GM19455 (cell line): ENCODE results near the gene ADIPOQ.
"Not testable (repeated sequence)": the region's sequence is repeated elsewhere in the genome, so short reads cannot be mapped to it uniquely, and the experiment has no call there.

Experiments
- ATAC-seq: cut with Tn5 transposase; IDR thresholded peaks from one replicate; pipeline ENCODE4 v1.9.1; 2021; ENCODE audit not compliant: unreplicated experiment

The ADIPOQ gene

DNA sequence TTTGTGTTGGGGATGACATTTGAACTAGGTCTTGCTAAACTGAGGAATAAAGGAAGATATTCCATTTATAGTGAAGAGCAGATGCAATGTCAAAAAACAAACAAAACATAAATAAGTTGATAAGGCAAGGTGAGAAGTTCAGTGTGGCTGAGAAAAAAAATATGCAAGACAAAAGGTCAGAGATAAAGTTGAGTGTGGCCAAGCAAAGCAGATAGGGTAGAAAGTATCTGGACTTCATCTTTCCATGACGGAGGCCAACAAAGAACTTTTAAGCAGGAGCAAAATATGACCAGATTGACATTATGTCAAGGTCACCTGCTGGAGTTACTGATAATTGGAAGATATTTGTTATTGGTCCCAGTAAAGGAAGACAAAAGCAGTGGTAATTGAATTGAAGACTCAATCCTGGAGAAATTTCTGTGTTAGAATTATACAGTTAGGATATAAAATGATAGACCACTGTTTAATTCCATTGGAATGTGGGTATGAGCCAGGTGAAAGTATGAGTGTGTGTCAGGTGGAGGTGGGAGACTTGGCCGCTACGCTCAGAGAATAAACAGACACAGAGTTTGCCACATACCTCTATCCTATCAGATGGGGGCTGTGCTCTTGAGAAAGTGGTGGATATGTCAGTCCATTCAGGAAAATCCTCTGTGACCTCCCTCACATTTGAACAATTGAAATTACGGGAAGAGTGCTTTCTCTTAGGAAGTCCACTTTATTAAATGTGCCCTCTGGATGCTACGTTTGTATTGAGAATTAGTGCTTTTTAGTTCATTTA, 28.1 kb downstream of the ADIPOQ start:
- no peak for ATAC-seq

DNA sequence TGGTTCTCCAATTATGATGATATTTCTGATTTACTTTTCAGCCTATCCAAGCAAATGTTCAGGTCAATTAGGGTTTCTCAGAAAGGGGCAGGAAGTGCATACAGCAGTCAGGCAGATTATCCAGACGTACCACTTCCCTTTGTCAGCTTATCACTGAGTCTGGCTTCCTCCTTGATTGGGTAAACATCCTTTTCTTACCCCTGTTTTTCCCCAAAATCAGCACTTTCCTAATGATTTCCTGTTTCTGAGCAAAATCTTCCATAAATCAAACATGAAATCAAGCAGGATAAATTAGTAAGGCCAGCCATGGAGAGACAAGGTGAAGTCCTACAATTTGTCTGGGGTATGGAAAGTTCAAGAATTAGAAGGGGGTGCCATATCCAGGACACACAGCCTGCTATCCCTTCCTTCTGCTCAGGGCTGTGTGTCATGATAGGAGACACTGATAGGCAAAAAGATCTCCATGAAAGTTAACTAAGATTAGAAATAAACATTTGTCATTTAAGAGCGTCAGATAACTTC, 29.0 kb downstream of the ADIPOQ start:
- no peak for ATAC-seq

DNA sequence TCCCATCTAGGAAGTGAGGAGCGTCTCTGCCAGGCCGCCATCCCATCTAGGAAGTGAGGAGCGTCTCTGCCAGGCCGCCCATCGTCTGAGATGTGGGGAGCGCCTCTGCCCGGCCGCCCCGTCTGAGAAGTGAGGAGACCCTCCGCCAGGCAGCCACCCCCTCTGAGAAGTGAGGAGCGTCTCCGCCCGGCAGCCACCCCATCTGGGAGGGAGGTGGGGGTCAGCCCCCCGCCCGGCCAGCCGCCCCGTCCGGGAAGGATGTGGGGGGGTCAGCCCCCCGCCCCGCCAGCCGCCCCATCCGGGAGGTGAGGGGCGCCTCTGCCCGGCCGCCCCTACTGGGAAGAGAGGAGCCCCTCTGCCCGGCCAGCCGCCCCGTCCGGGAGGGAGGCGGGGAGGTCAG, 31.3 kb downstream of the ADIPOQ start:
- not testable (repeated sequence) for ATAC-seq

DNA sequence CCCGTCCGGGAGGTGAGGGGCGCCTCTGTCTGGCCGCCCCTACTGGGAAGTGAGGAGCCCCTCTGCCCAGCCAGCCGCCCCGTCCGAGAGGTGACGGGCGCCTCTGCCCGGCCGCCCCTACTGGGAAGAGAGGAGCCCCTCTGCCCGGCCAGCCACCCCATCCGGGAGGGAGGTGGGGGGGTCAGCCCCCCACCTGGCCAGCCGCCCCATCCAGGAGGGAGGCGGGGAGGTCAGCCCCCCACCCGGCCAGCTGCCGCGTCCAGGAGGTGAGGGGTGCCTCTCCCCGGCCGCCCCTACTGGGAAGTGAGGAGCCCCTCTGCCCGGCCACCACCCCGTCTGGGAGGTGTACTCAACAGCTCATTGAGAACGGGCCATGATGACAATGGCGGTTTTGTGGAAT, 31.7 kb downstream of the ADIPOQ start:
- ATAC-seq, result not testable (repeated sequence)

DNA sequence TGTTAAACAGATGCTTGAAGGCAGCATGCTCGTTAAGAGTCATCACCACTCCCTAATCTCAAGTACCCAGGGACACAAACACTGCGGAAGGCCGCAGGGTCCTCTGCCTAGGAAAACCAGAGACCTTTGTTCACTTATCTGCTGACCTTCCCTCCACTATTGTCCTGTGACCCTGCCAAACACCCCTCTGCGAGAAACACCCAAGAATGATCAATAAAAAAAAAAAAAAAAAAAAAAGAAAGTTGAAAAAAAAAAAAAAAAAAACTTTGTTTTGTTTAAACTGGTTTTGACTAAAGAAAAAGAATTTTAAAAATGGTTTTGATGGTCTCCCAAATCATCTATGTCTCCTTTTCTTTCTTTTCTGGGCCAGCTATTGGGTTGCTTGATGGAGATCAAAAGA, 32.3 kb downstream of the ADIPOQ start:
- ATAC-seq, result not testable (repeated sequence)

DNA sequence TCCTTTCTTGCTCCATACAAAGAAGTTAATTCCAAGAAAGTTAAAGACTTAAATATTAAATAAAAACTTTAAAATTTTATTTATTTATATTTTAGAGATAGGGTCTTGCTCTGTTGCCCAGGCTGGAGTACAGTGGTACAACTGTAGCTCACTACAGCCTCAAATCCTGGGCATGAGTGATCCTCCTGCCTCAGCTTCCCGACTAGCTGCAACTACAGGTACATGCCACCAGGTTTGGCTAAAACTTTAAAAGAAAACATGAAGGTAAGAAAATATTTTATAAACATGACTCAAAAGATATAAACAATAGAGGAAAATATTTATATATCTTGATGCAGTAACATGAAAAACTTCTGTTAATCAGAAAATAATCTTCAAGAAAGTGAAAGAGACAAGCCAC, 33.2 kb downstream of the ADIPOQ start:
- no peak for ATAC-seq

DNA sequence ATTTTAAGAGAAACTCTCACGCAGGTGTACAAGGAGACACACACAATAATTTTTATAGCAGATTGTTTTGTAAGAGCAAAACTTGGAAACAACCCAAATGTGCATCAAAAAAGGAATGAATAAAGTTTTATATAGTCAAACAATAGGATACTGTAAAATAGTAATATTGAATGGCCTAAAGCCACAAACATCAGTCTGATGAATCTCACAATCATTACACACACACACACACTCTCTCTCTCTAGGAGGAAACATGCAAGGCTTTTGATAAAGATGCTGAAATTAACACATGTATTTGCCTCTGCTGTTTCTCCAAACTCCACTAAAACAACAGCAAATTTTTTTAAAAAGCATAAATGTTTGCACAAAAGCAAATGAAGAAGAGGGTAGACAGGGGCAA, 37.3 kb downstream of the ADIPOQ start:
- ATAC-seq, result no peak

DNA sequence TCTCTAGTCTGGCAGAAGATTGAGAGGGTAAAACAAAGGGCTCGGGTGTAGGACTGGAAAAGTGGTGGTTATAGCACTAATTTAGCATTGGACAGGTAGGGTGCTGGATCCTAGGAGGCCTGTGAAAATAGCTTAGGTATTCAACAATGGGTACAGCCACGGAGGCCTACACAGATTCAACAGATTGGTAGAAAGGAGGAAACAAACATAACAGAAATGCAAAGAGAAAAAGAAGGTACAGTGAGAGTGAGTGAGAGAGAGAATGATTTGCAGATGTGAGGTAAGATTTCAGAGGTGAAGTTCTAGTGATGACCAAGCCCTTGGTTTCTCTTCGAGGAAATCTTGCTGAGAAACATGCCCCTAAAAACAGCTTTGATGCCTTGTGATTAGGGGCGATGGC, 37.9 kb downstream of the ADIPOQ start:
- ATAC-seq, result no peak

DNA sequence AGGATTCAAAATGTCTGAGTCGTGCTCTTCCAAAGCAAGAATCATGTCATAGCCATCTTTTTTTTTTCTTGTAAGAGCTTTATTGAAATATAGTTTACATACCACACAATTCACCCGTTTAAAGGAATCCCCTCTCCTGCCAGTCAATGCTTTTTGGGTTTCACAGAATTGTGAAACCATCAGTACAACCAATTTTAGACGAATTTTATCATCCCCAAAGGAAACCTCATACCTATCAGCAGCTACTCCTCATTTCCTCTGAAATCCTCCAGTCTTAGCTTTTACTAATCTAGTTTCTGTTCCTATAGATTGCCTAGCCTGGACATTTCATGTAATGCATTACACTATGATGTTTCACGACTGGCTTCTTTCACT, 39.6 kb downstream of the ADIPOQ start:
- no peak for ATAC-seq

DNA sequence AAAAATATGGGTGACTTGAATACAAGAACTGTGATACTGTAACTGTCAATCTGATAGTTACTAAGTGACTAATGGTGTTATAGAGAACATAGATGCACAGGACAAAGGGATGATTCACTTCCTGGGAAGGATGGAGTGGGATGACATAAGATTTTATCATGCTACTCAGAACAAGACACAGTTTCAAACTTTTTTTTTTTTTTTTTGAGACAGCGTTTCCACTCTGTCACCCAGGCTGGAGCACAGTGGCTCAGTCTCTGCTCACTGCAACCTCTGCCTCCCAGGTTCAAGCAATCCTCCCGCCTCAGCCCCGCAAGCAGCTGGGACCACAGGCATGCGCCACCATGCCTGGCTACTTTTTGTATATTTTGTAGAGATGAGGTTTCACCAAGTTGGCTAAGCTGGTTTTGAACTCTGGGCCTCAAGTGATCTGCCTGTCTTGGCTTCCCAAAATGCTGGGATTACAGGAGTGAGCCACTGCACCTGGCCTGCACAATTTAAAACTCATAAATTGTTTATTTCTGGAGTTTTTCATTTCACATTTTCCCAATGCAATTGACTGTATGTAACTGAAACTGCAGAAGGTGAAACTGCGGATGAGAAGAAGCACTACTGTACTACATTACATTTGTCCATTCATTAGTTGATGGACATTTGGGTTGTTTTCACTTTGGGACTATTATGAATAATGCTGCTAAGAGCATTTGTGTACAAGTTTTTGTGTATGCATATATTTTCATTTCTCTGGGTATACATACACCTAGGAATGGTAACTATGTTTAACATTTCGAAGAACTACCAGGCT, 40.6 kb downstream of the ADIPOQ start:
- ATAC-seq, result no peak

DNA sequence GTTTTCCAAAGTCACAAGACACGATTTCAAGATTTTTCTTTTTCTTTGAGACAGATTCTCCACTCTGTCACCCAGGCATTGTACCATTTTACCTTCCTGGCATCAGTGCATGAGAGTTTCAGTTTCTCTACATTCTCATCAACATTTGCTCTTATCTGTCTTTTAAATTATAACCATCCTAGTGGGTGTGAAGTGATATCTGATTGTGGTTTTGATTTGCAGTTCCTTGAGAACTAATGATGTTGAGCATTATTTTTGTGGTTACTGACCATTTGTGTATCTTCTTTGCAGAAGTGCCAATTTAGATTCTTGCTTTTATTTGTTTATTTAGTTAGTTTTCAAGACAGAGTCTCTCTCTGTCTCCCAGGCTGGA, 41.2 kb downstream of the ADIPOQ start:
- ATAC-seq, result no peak

DNA sequence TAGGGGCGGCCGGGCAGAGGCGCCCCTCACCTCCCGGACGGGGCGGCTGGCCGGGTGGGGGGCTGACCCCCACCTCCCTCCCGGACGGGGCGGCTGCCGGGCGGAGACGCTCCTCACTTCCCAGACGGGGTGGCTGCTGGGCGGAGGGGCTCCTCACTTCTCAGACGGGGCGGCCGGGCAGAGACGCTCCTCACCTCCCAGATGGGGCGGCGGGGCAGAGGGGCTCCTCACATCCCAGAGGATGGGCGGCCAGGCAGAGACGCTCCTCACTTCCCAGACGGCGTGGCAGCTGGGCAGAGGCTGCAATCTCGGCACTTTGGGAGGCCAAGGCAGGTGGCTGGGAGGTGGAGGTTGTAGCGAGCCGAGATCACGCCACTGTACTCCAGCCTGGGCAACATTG, 42.4 kb downstream of the ADIPOQ start:
- not testable (repeated sequence) for ATAC-seq

DNA sequence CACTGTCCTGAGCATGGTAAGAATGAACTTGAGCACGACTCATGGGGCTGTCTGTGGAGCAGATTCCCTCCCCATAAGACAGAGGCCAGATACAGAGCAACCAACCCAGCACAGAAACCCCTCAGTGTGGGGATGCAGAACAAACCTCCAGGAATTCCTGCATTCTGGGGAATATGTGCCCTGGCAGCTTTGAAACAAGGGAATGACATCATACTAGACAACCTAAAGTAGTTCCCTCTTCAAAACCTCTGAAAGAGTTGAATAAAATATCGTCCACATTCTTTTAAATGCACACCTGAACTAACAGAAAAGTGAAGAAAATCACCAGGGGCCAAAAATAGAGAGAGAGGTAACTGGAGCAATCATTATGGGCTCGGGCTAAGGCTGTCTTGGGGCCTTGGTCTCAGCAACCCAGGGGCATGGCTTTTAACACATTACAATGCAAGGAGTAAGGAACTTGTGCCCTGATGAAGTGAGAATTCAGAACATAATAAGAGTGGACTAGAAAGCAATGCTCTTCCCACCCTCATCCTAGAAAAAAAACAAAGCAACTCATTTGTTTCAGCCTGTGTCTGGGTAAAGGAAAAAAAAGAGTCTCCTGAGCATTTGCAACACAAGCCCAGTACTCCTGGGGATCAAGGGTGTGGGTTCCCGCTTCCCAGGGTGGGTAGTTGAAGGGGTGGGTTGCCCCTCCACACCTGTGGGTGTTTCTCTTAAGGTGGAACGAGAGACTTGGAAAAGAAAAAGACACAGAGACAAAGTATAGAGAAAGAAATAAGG, 43.9 kb downstream of the ADIPOQ start:
- no peak for ATAC-seq

DNA sequence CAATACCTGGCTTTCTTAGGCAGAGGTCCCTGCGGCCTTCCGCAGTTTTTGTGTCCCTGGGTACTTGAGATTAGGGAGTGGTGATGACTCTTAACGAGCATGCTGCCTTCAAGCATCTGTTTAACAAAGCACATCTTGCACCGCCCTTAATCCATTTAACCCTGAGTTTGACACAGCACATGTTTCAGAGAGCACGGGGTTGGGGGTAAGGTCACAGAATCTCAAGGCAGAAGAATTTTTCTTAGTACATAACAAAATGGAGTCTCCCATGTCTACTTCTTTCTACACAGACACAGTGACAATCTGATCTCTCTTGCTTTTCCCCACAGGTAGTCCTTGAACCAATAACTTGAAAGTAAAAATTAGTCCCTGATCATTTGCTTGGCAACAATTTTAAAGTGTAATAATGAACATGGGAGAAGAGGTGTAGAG, 45.0 kb downstream of the ADIPOQ start:
- not testable (repeated sequence) for ATAC-seq

DNA sequence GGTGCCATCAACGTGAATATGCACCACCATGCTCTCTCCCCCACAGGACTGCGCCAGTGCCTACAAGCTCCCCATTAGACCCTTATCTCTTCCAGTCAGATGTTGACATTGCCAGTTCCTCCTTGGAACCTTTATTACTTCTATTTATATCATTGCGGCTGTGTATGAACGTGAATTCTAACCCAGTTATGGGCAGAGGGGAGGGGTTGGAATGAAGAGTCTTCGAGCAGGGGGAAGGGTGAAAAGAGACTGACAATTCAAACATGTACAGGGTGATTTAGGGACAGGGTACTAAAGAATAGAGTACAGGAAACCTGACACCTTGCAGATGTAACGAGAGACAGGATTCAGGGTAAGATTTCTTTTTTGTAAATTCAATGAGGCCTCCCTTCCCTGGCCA, 46.1 kb downstream of the ADIPOQ start:
- ATAC-seq, result no peak

DNA sequence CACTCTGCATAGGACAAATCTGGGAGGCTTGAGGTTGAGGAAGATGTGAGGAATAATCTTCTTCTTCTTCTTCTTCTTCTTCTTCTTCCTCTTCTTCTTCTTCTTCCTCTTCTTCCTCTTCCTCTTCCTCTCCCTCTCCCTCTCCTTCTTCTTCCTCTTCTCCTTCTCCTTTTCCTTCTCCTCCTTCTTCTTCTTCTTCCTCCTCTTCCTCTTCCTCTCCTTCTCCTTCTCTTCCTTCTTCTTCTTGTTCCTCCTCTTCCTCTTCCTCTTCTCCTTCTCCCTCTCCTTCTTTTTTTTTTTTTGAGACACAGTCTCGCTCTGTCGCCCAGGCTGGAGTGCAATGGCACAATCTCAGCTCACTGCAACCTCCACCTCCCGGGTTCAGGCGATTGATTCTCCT, 47.2 kb downstream of the ADIPOQ start:
- not testable (repeated sequence) for ATAC-seq

DNA sequence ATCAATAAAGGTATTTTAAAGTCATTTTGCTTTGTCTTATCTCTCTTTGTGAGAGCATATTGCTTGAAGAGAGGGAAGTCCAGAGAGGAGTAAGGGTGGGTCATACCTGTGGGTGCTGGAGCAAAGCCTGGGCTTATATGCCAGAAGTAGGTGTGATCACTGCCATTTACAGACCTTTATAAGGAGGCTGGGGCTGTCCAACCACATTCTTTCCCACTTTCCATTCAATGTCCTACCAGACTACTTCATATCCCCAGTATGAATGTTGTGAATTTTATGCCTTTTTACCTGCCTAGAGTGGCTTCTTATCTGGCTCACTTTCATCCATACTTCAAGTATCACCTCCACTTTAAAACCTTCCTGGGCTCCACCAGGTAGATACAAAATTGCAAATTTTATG, 48.4 kb downstream of the ADIPOQ start:
- ATAC-seq, result no peak

DNA sequence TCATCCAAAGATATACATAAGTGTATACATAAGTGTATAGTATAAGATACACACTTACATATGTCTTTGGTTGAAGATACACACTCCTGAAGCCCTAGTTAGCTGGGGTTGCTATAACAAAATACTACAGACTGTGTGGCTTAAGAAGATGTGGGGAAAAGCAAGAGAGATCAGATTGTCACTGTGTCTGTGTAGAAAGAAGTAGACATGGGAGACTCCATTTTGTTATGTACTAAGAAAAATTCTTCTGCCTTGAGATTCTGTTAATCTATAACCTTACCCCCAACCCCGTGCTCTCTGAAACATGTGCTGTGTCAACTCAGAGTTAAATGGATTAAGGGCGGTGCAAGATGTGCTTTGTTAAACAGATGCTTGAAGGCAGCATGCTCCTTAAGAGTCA, 50.6 kb downstream of the ADIPOQ start:
- ATAC-seq, result not testable (repeated sequence)

DNA sequence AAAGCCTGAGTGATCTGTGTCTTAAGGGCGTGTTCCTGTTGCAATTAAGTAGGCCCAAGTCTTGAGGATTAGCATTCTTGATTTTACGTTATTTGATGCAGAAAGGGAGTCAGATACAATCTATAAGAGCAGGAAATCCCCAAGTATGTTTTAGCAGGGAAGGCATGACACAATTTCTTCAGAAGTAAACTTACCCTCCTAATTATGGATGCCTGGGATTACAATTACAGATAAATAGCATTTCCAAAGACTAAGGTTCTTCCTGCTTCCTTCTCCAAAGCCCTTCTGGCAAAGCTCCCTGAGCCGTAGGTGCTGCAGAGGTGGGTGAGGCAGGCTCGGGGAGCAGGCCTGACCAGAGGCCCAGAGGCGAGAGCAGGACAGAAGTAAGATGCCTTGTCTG, 52.9 kb downstream of the ADIPOQ start:
- ATAC-seq, result no peak

DNA sequence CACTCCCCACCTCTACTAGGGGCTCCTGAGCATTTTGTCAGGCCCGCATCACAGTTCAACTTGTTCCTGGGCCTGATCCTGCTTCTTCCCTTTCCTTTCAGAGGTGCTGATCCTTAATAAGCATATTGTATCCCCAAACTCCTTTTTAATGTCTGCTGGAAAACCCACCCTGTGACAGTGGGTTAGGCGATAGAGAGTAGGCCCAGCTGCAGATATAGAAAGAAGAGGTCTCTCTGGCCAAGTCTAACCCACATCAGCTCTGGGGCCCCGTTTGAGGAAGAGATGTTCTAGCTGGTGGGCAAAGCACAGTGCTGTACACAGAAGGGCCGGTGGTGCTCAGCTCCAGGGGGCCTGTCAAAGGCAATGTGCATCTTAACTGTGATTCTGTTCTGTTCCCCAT, 53.5 kb downstream of the ADIPOQ start:
- ATAC-seq, result no peak

DNA sequence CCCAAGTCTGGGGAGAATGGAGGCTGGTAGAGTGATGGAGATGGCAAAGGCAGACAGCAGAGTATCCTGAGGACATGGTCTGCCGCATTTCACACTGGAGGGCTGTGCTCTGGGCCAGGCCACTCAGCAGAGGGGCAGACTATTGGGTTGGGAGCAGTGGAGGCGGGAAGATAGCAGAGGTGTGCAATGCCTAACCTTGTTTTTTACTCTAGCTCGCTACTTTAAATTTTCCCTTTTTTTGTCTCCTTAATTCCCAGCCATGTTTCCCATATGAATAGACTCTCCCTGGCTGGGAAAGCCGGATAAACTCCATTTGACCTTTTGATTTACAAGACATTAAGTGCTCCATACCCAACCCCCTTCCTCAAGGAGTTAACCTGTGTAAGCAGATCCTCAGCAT, 54.4 kb downstream of the ADIPOQ start:
- no peak for ATAC-seq
